ENCODE data around the gene ZSCAN10.

DNA sequence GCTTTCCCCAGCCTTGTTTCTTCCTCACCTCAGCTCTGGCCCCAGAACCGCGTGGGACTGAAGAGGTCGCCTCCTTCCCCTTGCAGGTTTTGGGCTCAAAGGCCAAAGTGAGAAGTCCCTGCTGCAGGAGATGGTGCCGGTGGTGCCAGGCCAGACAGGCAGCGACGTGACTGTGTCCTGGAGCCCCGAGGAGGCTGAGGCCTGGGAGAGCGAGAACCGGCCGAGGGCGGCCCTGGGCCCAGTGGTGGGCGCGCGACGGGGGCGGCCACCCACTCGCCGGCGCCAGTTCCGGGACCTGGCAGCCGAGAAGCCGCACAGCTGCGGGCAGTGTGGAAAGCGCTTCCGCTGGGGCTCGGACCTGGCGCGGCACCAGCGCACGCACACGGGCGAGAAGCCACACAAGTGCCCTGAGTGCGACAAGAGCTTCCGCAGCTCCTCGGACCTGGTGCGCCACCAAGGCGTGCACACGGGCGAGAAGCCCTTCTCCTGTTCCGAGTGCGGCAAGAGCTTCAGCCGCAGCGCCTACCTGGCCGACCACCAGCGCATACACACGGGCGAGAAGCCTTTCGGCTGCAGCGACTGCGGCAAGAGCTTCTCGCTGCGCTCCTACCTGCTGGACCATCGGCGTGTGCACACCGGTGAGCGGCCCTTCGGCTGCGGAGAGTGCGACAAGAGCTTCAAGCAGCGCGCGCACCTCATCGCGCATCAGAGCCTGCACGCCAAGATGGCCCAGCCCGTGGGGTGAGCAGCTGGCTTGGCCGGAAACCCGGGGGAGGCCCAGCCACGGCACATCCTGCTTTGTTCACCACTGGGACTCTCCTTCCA, 41.7 kb upstream of the ZSCAN10 start:
- TF ChIP-seq ZNF432 (CRISPR knock-in tag; IDR thresholded peaks at IDR 0.05; ENCODE audit: borderline replicate concordance) (no peak), HIVEP1 (CRISPR knock-in tag; IDR thresholded peaks at IDR 0.05) (no peak), HMG20B (CRISPR knock-in tag; conservative IDR thresholded peaks at IDR 0.05) (no peak), NBN (conservative IDR thresholded peaks at IDR 0.05) (no peak), POLR2A (IDR thresholded peaks at IDR 0.05; ENCODE audit: insufficient read depth in 1 of 2, low read depth in 2 of 2, low read length in 2 of 2) (no peak)
- TF ChIP-seq, protein P1, sequence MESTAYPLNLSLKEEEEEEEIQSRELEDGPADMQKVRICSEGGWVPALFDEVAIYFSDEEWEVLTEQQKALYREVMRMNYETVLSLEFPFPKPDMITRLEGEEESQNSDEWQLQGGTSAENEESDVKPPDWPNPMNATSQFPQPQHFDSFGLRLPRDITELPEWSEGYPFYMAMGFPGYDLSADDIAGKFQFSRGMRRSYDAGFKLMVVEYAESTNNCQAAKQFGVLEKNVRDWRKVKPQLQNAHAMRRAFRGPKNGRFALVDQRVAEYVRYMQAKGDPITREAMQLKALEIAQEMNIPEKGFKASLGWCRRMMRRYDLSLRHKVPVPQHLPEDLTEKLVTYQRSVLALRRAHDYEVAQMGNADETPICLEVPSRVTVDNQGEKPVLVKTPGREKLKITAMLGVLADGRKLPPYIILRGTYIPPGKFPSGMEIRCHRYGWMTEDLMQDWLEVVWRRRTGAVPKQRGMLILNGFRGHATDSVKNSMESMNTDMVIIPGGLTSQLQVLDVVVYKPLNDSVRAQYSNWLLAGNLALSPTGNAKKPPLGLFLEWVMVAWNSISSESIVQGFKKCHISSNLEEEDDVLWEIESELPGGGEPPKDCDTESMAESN (CRISPR knock-in tag; conservative IDR thresholded peaks at IDR 0.05) = no peak
